C4-2B (cell line): ENCODE results near the gene SLC25A52.

Experiments used
- H3K27ac ChIP-seq: fragments of 450-650 bp; 2 replicates; pipeline ENCODE4 v1.5.1; 2017
- CTCF ChIP-seq: fragments of 450-650 bp; conservative IDR thresholded peaks from 2 replicates; pipeline ENCODE4 v1.5.1; 2017; ENCODE audit warnings: mild to moderate bottlenecking
- ZFX ChIP-seq: fragments of 450-650 bp; IDR thresholded peaks from 2 replicates; pipeline ENCODE4 v1.6.1; 2017

Gene SLC25A52

GRCh38 chr18:31789409-31789808 is 28.7 kb upstream of the SLC25A52 start:
- TF ChIP-seq CTCF: no peak
- no peak for TF ChIP-seq ZFX

GRCh38 chr18:31783059-31783458 is 22.4 kb upstream of the SLC25A52 start:
- H3K27ac ChIP-seq: no peak overlapping the region
- TF ChIP-seq ZFX: no peak
- TF ChIP-seq CTCF: no peak

More at GRCh38 chr18:31789409-31789808, 28.7 kb upstream of the SLC25A52 start:
- H3K27ac ChIP-seq: no peak overlapping the region

- no peak overlapping the region for H3K27ac ChIP-seq
- TF ChIP-seq ZFX: no peak
- no peak for TF ChIP-seq CTCF
These were observed 17.8 kb upstream of the SLC25A52 start for GRCh38 chr18:31778391-31778950.

GRCh38 chr18:31776093-31776492 is 15.4 kb upstream of the SLC25A52 start:
- TF ChIP-seq ZFX (no peak), CTCF (no peak)
- H3K27ac ChIP-seq: no peak overlapping the region

- no peak overlapping the region for H3K27ac ChIP-seq
- no peak for TF ChIP-seq CTCF
- no peak for TF ChIP-seq ZFX
These were observed 14.3 kb upstream of the SLC25A52 start for GRCh38 chr18:31774962-31775361.

GRCh38 chr18:31774477-31774785 is 13.8 kb upstream of the SLC25A52 start:
- H3K27ac ChIP-seq: no peak overlapping the region
- TF ChIP-seq CTCF (no peak), ZFX (no peak)

GRCh38 chr18:31773774-31774476 is 13.2 kb upstream of the SLC25A52 start:
- TF ChIP-seq CTCF (no peak), ZFX (no peak)
- no peak overlapping the region for H3K27ac ChIP-seq
